K562 treated with DMSO at 1 percent for 4 hours (cell line): ENCODE measurements around the gene ZNF683. TPM values are rescaled to one million over a fixed set of nuclear protein-coding genes. Genes with fewer than 3 reads are reported as not detected.

Experiments used
- total RNA-seq: library from RNA; unstranded; fragments of 300-600 nt; gene quantifications from 2 replicates; pipeline ENCODE4 v1.2.3, GENCODE V29; 2022; ENCODE audit not compliant: insufficient read depth

Gene ZNF683
- not detected in 2 replicates for total RNA-seq

DNA sequence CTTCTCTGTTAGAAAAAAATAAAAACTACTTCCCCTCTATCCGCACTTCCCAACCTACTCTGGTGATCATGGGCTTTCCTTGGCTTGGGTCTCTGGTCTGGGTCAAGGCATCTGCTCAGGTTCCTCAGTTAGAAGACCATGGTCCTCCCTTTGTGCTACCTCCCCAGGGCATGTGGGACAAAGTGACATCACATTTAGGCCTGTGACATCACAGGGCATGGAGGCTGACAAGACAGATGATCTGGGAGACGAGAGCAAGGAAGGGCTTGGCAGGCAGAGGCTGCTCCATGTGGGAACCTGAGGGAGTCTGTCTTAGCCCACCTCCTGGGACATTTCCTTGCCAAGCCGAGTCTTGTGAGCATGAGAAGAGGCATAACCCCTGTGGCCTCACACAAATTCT lies at the start of gene ZNF683:
Gene ZNF683 (minus strand): TSS at position 140 of the 400 bp plus-strand sequence. CDS start 4,179 bp downstream, outside the sequence.

DNA sequence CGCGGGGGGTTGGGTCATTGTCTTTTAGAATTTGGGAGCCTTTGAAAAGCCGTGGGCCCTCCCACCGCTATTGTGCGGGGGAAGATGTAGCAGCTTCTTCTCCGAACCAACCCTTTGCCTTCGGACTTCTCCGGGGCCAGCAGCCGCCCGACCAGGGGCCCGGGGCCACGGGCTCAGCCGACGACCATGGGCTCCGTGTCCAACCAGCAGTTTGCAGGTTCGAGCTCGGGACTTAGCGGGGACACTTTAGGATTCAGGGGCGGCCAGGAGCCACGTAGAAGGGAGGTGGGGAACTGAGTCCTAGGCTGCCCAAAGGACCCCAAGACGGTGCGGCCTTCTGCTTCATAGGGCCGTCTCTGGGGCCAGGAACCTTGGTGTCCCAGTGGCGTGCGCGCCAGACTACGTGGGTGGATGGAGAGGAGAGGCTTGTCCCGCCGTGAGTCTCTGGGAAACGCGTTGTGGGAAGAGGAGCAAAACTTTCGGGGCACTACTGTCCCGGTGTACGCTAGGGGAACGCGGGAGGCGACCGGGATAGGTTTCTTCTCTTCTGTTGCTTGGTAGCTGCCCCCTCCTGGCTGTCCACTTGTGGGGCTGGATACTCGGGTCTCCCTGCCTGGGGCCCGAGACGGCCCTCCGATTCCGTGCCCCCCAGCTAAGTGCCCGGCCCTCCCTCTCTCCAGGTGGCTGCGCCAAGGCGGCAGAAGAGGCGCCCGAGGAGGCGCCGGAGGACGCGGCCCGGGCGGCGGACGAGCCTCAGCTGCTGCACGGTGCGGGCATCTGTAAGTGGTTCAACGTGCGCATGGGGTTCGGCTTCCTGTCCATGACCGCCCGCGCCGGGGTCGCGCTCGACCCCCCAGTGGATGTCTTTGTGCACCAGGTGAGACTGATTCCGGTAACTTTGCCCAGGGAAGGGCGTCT lies 38.4 kb upstream of the ZNF683 start, which contains the start of gene LIN28A:
Gene LIN28A (plus strand): TSS at position 112 of the 918 bp plus-strand sequence. CDS start 75 bp downstream, at position 187.

DNA sequence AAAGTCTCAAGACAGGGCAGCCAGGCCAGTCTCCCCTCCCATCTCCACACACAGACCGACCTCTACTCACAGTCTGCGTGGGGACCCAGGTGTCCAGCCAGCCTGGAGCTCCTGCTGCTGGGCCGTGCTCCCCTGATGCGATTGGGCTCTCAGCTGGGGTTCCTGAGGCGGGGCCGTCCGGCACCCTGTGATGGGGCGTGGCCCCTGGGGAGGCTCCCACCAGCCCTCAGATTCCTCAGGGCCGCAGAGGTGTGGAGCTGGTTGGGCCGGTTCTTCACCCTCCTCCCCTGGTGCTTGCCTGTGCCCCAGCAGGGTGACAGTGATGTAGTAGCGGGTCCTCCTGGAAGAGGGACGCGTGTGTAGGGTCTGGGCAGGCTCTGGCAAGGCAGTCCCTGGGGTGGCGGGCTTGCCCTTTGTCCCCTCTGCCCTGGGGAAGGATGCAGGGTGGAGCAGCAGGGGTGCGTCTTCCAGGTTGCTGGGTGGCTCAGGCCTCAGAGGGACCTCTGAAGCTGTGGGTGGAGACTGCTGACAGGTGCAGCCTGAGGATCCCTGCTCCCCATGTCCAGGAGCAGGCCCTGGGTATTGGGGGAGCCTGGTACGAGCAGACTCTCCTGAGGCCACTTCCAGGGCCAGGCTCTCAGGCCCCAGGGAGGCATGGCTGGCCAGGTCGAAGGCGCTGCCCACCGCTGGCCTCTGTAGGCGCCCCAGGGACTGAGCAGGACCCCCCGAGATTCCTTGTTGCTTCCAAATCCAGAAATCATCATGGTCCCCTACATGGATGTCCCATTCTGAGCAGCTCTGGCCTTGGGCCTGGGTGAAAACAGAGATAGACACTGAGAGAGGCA lies 18.4 kb downstream of the ZNF683 start, which contains the start of gene CRYBG2:
Gene CRYBG2 (minus strand): TSS at position 155 of the 845 bp plus-strand sequence. CDS start 7,473 bp downstream, outside the sequence.

DNA sequence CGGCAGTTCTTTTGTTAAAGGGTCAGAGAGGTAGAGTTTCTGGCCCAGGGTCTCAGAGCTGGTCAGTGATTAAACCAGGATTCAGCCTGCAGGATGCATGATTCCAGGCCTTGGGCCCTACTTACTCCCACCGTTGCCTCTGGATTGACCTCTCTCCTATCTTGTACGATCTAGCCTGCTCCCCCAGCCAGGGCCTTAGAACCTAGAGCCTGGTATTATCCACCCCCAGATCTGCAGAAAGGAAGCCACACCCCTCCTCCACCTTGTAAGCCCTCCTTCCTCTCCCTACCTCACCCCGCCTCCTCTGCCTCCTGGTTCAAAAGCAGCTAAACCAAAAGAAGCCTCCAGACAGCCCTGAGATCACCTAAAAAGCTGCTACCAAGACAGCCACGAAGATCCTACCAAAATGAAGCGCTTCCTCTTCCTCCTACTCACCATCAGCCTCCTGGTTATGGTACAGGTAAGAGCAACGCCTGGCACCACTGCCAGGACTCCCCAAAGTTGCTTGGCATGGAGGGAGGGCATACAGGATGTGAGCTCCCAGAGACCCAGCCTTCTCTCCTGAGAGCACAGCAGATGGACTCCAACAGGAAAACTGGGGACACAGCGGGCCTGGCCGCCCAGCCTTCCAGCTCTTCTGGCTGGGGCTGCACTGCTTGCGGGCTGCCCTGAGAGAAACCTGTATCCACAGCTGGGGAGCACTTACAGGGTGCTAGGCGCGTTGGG lies 54.8 kb downstream of the ZNF683 start, which contains the start of gene CD52:
Gene CD52 (plus strand): TSS at position 347 of the 726 bp plus-strand sequence. CDS start 60 bp downstream, at position 407.

Other genes with a start within 250 kb of the ZNF683 start
- 0.99 TPM in 1 of 2 replicates, not detected in the other for gene FAM110D, start 213.7 kb downstream of the ZNF683 start, total RNA-seq
- gene C1orf232, start 203.8 kb downstream of the ZNF683 start, total RNA-seq: not detected in 2 replicates
- gene ZNF593, start 202.8 kb downstream of the ZNF683 start, total RNA-seq: 63.0 and 75.4 TPM in 2 replicates
- gene ZNF593OS, start 200.9 kb downstream of the ZNF683 start, total RNA-seq: not detected in 2 replicates
- gene CNKSR1, start 195.3 kb downstream of the ZNF683 start, total RNA-seq: 0.63 and 1.5 TPM in 2 replicates
- gene CATSPER4, start 182.1 kb downstream of the ZNF683 start, total RNA-seq: not detected in 2 replicates
- 49.6 and 66.7 TPM in 2 replicates for gene CEP85, start 138.6 kb downstream of the ZNF683 start, total RNA-seq
- 136 and 157 TPM in 2 replicates for gene SH3BGRL3, start 92.7 kb downstream of the ZNF683 start, total RNA-seq
- gene UBXN11, start 66.1 kb downstream of the ZNF683 start, total RNA-seq: 17.6 and 19.6 TPM in 2 replicates
- 121 and 273 TPM in 2 replicates for gene CD52, start 54.8 kb downstream of the ZNF683 start, total RNA-seq
- gene CRYBG2, start 18.6 kb downstream of the ZNF683 start, total RNA-seq: 4.5 and 6.0 TPM in 2 replicates
- gene LIN28A, start 38.1 kb upstream of the ZNF683 start, total RNA-seq: not detected in 2 replicates
- 26.2 and 31.0 TPM in 2 replicates for gene DHDDS, start 59.6 kb upstream of the ZNF683 start, total RNA-seq
- gene HMGN2, start 99.7 kb upstream of the ZNF683 start, total RNA-seq: 489 and 592 TPM in 2 replicates
- 64.1 and 65.0 TPM in 2 replicates for gene RPS6KA1, start 157.0 kb upstream of the ZNF683 start, total RNA-seq